Activated CD8-positive, alpha-beta memory T cell treated with anti-CD3 and anti-CD28 coated beads, Interleukin-2, amount 50 U/mL, for 48 hours (primary cell): Measurements from ENCODE around the gene CDC37.
"Not testable (repeated sequence)": the region's sequence is repeated elsewhere in the genome, so short reads cannot be mapped to it uniquely, and the experiment has no call there.

Experiments used
- DNase-seq: peaks from one replicate; pipeline ENCODE4 v3.0.0-alpha.2; 2020

Gene CDC37

GRCh38 chr19:10419646-10420443, 16.5 kb upstream of the CDC37 start:
- peak; percentile 83 for DNase-seq

- DNase-seq = peak; percentile 73
Measured at GRCh38 chr19:10419200-10419645, 15.9 kb upstream of the CDC37 start.

GRCh38 chr19:10418485-10419199, 15.3 kb upstream of the CDC37 start:
- DNase-seq = no peak

- no peak for DNase-seq
Measured at GRCh38 chr19:10418235-10418484, 14.8 kb upstream of the CDC37 start.

GRCh38 chr19:10417541-10418234, 14.3 kb upstream of the CDC37 start:
- no peak for DNase-seq

- peak; percentile 100 for DNase-seq
Measured at GRCh38 chr19:10416380-10417257, 13.3 kb upstream of the CDC37 start.

GRCh38 chr19:10416083-10416379, 12.7 kb upstream of the CDC37 start:
- no peak for DNase-seq

- DNase-seq = no peak
Measured at GRCh38 chr19:10412257-10412977, 9.1 kb upstream of the CDC37 start.

GRCh38 chr19:10411224-10411623, 7.9 kb upstream of the CDC37 start:
- DNase-seq = not testable (repeated sequence)

- DNase-seq = peak; percentile 81
Measured at GRCh38 chr19:10408511-10409283, 5.4 kb upstream of the CDC37 start.

GRCh38 chr19:10407096-10407495, 3.8 kb upstream of the CDC37 start:
- DNase-seq = no peak

- no peak for DNase-seq
Measured at GRCh38 chr19:10406191-10406590, 2.8 kb upstream of the CDC37 start.

GRCh38 chr19:10404888-10405820, 1.8 kb upstream of the CDC37 start:
- peak; percentile 81 for DNase-seq

GRCh38 chr19:10402441-10403038, 802 bp downstream of the CDC37 start:
- no peak for DNase-seq

- no peak for DNase-seq
Measured at GRCh38 chr19:10399878-10400277, 3.5 kb downstream of the CDC37 start.

- not testable (repeated sequence) for DNase-seq
Measured at GRCh38 chr19:10399340-10399739, 4.0 kb downstream of the CDC37 start.

GRCh38 chr19:10398819-10399218, 4.5 kb downstream of the CDC37 start:
- no peak for DNase-seq

GRCh38 chr19:10395917-10396316, 7.4 kb downstream of the CDC37 start:
- DNase-seq = no peak

- DNase-seq = no peak
Measured at GRCh38 chr19:10395436-10395835, 7.9 kb downstream of the CDC37 start.

GRCh38 chr19:10395003-10395402, 8.3 kb downstream of the CDC37 start:
- DNase-seq = no peak
